ENCODE measurements around the gene BMF.

The BMF gene

DNA sequence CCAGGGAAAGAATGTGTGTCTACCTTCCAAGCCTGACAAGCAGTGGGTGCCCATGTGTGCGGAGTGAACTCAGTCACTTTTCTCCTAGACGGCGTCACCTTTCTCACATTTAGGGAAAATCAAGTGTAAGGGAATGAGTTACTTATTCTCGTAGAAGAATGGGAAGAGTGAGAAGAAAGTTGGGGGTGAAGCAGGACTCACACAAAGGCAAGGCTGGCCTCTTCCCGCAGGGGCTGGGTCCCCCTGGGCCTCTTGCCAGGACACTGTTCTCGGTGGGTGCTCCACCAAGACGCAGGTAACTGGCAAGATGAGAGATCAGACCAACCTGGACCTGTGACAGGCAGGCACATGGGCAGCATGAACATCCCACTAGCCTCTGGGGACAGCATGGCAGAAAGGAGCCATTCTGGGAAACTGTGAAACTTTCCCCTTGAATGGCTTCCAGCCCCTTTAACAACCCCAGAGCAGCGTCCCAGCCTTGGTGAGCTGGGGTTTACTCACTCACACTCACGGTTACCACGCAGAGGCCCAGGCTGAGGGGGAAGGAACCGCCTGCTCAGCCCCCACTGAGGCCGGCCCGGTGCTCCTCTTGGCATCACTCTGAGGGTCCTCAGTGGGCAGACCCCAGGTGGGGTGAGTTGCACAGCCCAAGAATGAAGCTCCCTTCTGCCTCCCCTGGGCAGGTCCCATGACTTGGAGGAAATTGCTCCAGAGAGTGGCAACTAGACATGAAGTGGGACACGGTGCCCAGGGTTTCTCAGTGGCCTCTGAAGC lies 54.7 kb downstream of the BMF start:
- Histone ChIP-seq H3K27me3 (replicated peaks; ENCODE audit: control insufficient read depth, insufficient read depth, low read length) (no peaks in the 10 kb centered on the region), H3K4me3 (replicated peaks; ENCODE audit: low read depth, low read length) (no peak overlapping the region), H3K36me3 (ENCODE audit: control insufficient read depth, insufficient read depth, low read length) (no peaks in the 10 kb centered on the region)
- peak; percentile 48 for DNase-seq (ENCODE audit: extremely low read depth, insufficient read length)
- no peak for TF ChIP-seq CTCF (IDR thresholded peaks at IDR 0.05; ENCODE audit: insufficient read depth, low read length, poor library complexity, severe bottlenecking)

GRCh38 chr15:40053079-40053830 lies 55.4 kb downstream of the BMF start:
- Histone ChIP-seq H3K27me3 (replicated peaks; ENCODE audit: control insufficient read depth, insufficient read depth, low read length) (no peaks in the 10 kb centered on the region), H3K4me3 (replicated peaks; ENCODE audit: low read depth, low read length) (no peak overlapping the region), H3K36me3 (ENCODE audit: control insufficient read depth, insufficient read depth, low read length) (no peaks in the 10 kb centered on the region)
- TF ChIP-seq CTCF (IDR thresholded peaks at IDR 0.05; ENCODE audit: insufficient read depth, low read length, poor library complexity, severe bottlenecking), result peak; percentile 45
- no peak for DNase-seq (ENCODE audit: extremely low read depth, insufficient read length)

DNA sequence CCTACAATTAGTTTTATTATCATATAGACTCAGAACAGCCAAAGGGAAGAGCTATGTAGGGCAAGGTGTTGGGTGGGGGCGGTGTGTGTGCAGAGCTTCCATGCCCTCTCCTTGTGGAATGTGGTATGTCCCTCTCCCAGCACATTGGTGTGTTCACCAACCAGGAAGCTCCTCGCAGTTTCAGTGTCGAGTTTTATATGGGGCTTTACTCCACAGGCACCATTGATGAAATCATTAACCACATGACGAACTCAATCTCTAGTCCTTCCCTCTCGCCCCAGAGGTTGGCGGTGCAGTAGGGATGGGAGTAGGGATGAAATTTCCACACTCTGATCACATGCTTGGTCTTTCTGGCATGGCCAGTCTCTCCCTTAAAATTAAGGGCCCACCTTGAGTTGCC lies 56.1 kb downstream of the BMF start:
- Histone ChIP-seq H3K27me3 (replicated peaks; ENCODE audit: control insufficient read depth, insufficient read depth, low read length) (no peaks in the 10 kb centered on the region), H3K36me3 (ENCODE audit: control insufficient read depth, insufficient read depth, low read length) (no peaks in the 10 kb centered on the region), H3K4me3 (replicated peaks; ENCODE audit: low read depth, low read length) (no peak overlapping the region)
- no peak for DNase-seq (ENCODE audit: extremely low read depth, insufficient read length)
- TF ChIP-seq CTCF (IDR thresholded peaks at IDR 0.05; ENCODE audit: insufficient read depth, low read length, poor library complexity, severe bottlenecking), result no peak

DNA sequence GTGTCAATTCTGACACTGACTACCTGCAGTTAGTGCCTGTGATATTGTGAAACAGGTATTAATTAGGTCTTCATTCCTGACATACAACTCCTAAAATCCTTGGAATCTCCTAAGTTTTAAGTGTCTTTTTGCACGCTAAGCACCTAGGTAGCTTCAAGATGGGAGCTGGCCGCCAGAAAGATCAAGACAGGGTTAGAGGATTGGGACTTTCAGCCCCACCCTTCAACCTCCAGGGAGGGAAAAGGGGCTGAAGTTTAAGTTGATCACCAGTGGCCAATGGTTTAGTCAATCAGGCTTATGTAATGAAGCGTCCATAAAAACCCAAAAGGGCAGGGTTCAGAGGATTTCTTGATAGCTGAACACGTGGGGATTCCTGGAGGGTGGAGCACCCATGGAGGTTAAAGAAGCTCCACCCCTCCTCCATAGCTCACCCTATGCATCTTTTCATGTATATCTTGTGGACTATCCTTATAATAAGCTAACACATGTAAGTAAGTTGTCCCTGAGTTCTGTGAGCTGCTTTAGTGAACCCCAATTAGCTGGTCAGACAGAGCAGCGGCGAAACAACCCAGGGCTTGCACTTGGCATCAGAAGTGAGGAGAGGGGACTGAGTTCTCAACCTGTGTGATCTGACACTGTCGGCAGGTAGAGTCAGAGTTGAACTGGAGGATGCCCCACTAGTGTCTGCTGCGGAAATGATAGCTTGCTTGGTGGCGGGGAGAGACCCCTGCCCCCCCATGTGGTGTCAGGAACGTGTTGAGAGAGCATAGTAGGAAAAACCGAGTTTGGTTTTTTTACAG lies 56.9 kb downstream of the BMF start:
- no peak for DNase-seq (ENCODE audit: extremely low read depth, insufficient read length)
- Histone ChIP-seq H3K4me3 (replicated peaks; ENCODE audit: low read depth, low read length) (no peak overlapping the region), H3K36me3 (ENCODE audit: control insufficient read depth, insufficient read depth, low read length) (no peaks in the 10 kb centered on the region), H3K27me3 (replicated peaks; ENCODE audit: control insufficient read depth, insufficient read depth, low read length) (no peaks in the 10 kb centered on the region)
- no peak for TF ChIP-seq CTCF (IDR thresholded peaks at IDR 0.05; ENCODE audit: insufficient read depth, low read length, poor library complexity, severe bottlenecking)

DNA sequence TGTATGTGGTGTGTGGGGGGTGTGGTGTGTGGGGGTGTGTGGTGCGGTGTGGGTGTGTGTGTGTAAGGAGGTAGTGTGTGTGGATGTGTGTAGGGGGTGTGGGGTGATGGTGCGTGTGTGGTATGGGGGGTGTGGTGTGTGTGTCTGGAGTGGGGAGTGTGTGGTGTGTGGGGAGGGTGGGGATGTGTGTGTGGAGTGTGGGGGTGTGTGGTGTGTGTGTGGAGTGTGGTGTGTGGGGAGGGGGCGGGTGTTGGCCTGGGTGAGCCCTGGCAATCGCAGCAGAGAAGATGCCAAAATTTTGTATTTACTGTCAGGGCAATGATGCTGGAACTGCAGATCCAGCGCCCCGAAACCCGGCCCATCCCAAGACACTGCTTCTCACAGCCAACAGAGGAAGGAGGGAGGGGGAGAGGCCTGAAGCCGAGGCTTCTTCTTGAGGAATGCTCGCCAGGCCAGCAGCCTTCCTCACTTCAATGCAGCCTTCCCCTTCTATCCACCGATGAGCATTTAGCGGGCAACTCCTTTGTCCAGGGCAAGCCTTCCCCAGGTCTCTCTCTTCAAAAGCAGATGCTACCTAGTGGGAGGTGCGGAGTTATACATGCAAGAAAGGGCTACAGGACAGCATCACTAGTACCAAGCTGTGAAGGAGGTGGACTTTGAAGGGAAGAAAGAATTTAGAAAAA lies 57.8 kb downstream of the BMF start:
- DNase-seq (ENCODE audit: extremely low read depth, insufficient read length), result no peak
- no peak for TF ChIP-seq CTCF (IDR thresholded peaks at IDR 0.05; ENCODE audit: insufficient read depth, low read length, poor library complexity, severe bottlenecking)
- Histone ChIP-seq H3K36me3 (ENCODE audit: control insufficient read depth, insufficient read depth, low read length) (no peaks in the 10 kb centered on the region), H3K4me3 (replicated peaks; ENCODE audit: low read depth, low read length) (no peak overlapping the region), H3K27me3 (replicated peaks; ENCODE audit: control insufficient read depth, insufficient read depth, low read length) (no peaks in the 10 kb centered on the region)

All from GM06990 (cell line).